ENCODE data around the gene SAMD5.

GRCh38 chr6:147530132-147531060 is 21.9 kb downstream of the SAMD5 start:
- TF ChIP-seq SNAI2 (CRISPR knock-in tag; IDR thresholded peaks at IDR 0.05) (no peak), ARNTL (CRISPR knock-in tag; IDR thresholded peaks at IDR 0.05; ENCODE audit: borderline replicate concordance, low read depth) (no peak), ZNF8 (CRISPR knock-in tag; IDR thresholded peaks at IDR 0.05) (no peak), ESRRG (CRISPR knock-in tag; IDR thresholded peaks at IDR 0.05) (no peak), CREB5 (CRISPR knock-in tag; IDR thresholded peaks at IDR 0.05; ENCODE audit: low read depth) (no peak), PPARA (CRISPR knock-in tag; IDR thresholded peaks at IDR 0.05; ENCODE audit: borderline replicate concordance) (no peak), ZFP30 (CRISPR knock-in tag; IDR thresholded peaks at IDR 0.05) (no peak), RARB (CRISPR knock-in tag; IDR thresholded peaks at IDR 0.05) (no peak), ZNF565 (CRISPR knock-in tag; conservative IDR thresholded peaks at IDR 0.05; ENCODE audit: low read depth) (no peak), ZC3H10 (CRISPR knock-in tag; IDR thresholded peaks at IDR 0.05) (no peak), GLIS3 (CRISPR knock-in tag; IDR thresholded peaks at IDR 0.05) (no peak)

Measured in SK-N-SH treated with all-trans-retinoic acid at 6 μM for 48 hours (cell line).